Measurements from ENCODE around the gene ITGBL1.

ITGBL1 gene

DNA sequence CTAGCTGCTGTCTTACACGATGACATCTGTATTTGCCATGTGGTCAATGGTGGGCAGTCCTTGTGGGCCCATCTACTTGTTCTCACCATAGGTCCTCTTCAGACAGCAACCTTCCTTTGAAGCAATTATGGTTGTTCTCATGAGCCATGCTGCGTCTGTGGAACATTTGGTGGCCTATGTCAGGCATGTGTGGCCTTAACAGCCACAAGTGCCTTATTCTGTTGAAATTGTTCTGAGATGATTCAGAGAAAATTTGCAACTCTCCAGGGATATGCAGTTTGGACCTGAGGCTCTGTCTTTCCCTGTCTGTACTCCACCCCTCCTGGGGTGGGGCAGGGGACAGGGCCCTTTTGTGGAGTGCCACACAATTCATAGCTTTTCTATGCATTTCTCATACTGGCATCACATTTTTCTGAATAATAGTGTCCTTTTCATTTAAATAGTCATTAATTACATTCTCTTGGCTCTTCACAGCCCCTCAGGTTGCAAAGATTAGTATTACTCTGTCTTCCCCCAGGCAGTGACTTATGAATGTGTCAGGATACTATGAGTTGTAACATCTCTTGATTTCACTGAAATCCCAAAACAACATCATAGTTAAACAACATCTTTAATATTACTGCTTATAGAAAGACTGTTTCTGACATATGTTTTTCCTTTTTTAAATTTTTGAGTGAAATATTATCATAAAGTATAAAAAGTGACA, 102.1 kb downstream of the ITGBL1 start:
- in situ Hi-C loops (cut with MboI; ENCODE audit: low sequenced_read_pairs) = no loop called here

DNA sequence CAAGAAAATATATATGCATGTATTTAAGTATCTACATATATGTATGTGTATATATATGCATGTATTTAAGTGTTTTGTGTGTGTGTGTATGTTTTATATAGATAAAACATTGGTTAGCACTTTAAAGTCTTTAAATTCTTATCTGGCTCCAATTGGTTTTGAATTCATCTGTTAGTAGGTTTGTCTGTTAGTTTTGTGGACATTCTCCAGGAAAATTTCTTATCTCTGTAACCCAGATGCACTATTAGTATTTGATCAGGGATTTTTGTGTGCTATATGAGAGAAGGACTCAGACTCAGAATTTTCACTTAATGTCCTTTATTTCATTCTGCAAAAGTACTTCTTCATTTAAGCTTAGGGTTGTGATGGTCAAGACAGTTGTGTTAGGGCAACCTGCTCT, 103.1 kb downstream of the ITGBL1 start:
- in situ Hi-C loops (cut with MboI; ENCODE audit: low sequenced_read_pairs) = no loop called here

DNA sequence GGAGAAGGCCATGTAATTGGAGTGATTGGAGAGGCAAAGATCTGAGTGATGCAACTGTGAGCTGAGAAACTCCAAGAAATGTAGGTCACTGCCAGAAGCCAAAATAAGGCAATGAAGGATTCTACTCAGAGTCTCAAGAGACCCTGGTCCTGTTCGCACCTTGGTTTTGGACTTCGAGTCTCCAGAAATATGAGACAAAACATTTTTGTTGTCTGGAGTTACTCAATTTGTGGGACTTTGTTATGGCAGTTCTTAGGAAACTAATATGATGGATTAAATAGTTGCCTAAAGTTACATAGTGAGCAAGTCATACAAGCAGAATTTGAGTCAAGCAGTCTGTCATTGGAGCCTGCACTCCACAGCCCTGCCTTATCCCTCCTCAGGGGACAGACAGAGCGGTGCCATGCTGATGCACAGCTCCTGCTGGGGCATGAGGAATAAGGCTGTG, 104.2 kb downstream of the ITGBL1 start:
- in situ Hi-C loops (cut with MboI; ENCODE audit: low sequenced_read_pairs) = no loop called here

DNA sequence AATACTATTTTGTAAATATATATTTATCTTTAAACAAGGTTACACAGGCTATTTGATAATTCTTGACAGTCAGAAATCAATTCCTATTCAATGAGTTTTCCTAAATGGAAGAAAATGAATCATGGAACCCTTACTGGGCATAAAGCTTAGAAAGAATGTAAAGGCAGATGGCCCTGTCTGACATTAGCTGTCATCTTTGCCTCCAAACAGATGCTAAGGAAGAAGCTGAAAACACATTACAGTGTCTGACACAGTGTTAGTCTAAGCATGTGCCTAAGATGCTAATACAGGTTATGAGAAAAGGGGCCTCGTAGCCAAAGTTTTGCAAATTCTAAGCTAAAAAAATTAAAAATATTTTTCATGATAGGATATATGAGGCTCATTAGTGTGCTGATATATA, 112.8 kb downstream of the ITGBL1 start:
- in situ Hi-C loops (cut with MboI; ENCODE audit: low sequenced_read_pairs) = no loop called here

DNA sequence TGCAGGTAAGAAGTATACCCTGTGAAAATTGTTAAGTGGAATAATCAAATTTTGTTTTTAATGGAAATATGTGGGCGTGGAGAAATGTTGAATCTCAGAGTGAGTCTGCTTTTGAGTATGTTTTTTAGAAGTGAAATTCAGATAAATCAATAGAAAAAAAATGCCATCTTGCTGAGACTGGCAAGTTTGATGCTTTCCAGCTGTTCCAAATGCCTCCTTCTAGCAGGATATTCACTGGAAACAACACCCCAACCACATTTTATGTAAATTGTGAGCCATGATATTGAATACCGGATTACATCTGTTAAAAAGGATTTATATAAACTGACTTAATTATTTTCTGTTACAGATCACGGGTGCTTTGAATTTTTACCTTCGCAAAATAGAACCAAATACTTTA, 115.4 kb downstream of the ITGBL1 start:
- in situ Hi-C loops (cut with MboI; ENCODE audit: low sequenced_read_pairs) = no loop called here

DNA sequence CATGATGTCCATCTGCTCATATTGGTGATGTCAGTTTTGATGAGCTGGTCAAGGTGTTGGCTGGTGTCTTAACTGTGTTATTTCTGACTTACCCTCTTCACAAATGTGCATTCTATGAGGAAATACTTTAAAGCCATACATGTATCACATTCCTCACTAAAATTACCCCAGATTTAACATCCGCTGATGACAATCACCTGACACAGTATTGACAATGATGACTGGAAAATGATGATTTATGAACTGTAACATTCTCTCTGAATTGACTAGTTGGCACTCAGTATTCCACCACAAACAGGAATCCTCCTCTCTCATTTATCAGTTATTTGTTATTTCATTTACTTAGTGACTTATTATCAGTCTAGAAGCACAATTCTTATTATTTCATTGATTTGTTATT, 117.3 kb downstream of the ITGBL1 start:
- in situ Hi-C loops (cut with MboI; ENCODE audit: low sequenced_read_pairs) = no loop called here

DNA sequence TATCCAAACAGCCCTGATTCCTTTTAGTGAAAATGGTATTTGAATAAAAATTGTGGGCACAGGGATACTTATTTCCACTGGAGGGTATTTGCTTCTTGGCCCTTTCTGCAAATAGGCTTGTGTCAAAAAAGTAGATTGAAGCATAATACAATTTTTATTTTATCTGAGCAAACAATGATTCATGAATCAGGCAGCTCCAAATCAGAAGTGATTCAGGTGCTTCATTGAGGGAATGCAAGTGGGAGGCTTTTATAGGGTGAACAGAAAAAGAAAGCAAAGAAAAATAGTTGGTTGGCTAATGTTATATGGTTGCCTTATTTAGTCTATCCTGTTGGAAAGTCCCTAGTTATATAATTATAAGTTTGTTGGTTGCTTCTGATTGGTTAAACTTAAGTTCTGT, 117.9 kb downstream of the ITGBL1 start:
- in situ Hi-C loops (cut with MboI; ENCODE audit: low sequenced_read_pairs) = no loop called here

DNA sequence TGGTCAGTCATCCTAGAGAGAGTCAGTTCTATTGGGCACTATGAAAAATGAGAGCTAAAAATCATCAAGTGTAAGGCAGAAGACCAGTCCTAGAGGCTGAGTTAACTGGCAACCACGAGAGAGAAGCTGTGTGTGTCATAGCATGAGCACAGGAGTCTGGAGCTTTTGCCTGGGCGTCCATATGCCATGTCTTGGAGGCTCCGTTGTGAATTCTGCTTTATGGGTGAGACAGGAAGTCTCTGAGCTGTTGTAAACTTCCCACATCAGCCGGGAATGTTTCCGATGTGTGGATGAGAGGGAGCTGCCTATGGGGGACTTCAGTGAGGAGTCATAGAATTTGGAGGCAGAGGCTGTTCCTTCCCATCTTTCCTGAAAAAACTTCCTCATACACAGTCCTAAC, 120.0 kb downstream of the ITGBL1 start:
- in situ Hi-C loops (cut with MboI; ENCODE audit: low sequenced_read_pairs) = no loop called here

DNA sequence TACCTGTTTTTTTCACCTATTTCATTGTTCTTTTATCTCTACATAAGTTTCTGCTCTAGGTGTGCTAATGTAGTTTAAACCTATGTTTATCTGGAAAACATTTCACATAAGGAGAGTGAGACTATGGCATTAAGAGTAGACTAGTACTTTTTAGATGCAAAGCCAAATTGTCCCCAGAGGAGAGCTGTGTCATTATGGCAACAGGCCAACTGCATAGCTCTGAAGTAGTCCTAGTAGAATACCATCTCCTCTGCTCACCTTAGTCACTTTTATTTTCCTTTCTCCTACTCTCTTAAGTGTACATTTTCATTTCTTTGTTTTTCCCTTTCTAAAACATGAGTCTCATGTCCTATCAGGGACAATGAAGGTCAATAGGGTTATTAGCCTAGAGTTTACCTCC, 123.1 kb downstream of the ITGBL1 start:
- in situ Hi-C loops (cut with MboI; ENCODE audit: low sequenced_read_pairs) = no loop called here

DNA sequence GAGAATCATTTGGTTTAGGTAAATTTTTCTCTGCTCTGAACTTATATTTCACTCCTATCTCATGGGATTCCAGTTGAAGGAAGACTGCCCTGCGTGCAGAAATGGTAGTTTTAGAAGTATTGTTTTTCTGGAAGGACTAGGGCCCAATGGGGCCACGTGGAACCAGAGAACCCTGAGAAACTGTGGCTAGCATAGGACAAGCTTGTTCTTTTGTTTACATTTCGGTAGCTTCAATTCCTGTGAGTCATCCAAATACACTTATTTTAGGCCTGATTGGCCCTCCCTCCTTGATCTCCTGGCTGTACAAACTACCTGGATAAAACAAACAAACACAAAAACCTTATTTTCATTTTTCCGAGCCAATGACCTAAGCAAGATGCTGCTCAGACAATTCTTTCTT, 124.0 kb downstream of the ITGBL1 start:
- in situ Hi-C loops (cut with MboI; ENCODE audit: low sequenced_read_pairs) = no loop called here

DNA sequence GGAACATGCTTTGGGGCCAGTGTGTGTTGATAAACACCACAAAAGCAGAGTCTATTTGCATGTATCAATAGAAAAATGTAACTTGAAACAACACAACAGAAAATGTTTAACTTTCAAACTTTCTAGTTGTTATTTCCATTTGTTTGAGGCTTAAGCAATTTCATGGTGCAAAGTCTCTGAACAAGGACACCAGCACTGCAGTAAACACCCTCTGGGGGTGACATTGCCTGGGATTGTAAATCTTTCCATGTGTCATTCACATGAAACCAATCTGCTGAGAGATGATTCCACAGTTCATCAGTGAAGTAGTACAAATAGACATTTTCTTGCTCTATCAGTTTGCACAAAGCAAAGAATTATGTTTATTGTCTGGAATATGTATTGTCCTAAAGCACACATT, 124.5 kb downstream of the ITGBL1 start:
- in situ Hi-C loops (cut with MboI; ENCODE audit: low sequenced_read_pairs) = no loop called here

DNA sequence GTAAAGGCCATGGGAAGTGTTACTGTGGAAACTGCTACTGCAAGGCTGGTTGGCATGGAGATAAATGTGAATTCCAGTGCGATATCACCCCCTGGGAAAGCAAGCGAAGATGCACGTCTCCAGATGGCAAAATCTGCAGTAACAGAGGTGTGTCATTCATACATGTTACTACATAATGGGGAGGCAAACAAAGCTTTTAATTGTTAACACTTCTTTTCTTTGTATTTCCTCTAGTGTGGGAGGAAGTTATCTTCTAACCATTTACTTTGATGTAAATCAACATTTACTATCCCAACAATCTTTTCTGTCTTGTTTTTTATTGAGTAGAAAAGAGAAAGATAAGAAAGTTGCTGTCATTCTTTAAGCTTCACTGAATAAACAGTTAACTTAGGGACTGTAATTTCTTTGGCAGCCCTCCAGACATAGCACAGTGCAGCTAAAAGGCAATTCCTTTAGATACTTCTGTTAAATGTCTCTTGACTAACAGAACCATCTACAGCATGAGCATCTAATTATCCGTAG, 126.9 kb downstream of the ITGBL1 start:
- in situ Hi-C loops (cut with MboI; ENCODE audit: low sequenced_read_pairs) = no loop called here

DNA sequence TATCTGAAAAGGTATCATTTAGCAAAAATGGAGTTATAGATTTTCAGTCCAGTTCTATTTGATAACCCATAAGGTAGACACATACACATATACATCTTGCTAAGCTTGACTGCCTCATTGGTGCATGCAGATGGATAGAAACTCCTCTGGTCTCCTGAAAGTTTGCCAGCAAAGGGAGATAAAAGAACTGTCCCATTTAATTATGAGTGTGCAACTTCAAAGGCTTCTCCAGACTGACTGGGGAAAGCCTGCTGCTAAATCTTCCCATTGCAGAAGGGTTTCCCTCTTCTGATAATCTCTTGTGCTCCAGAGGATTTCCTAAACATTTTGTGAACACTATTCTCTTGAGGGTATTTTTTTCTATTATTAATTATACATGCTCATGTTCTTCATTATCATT, 131.9 kb downstream of the ITGBL1 start:
- in situ Hi-C loops (cut with MboI; ENCODE audit: low sequenced_read_pairs) = no loop called here

DNA sequence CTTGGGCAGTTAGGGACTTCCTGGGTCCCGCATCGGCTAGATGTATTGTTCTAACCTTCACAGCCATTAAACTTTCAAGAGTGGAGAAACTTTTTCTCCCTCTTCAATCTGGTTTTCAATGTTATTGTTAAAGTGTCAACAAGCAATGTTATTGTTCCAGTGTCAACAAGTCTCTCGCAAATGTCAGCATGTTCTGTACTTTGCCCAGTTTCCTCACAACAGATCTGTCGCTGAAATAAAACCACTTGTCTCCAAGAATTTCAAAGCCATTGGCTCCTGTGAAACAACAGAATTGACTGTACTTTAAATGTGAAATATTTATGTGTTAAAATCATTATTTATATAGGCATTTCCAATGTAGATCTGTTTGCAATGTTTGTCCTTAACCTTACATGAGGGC, 138.0 kb downstream of the ITGBL1 start:
- in situ Hi-C loops (cut with MboI; ENCODE audit: low sequenced_read_pairs) = no loop called here

DNA sequence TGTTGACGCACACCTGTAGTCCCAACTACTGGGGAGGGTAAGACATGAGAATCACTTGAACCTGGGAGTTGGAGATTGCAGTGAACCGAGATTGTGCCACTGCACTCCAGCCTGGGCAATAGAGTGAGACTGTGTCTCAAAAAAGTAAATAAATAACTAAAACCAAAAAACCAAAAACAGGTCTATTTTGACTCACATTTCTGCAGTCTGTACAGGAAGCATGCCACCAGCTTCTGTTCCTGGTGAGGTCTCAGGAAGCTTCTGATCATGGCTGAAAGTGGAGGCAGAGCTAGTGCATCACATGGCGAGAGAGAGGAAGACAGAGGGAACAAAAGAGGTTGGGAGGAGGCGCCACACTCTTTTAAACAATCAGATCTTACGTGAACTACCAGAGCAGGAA, 142.5 kb downstream of the ITGBL1 start:
- in situ Hi-C loops (cut with MboI; ENCODE audit: low sequenced_read_pairs) = no loop called here

DNA sequence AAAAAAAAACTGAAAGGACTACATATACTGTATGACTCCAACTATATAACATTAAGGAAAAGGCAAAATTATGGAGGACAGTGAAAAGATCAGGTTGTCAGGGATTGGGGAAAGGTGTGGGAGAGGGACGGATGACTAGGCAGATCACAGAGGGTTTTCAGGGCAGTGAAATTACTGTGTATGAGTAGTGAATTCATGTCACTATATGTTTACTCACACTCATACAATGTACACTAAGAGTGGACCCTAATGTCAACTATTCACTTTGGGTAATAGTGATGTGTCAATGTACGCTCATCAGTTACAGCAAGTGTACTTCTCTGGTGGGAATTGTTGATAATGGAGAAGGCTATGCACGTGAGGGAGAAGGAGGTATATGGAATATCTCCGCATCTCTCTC, 144.3 kb downstream of the ITGBL1 start:
- in situ Hi-C loops (cut with MboI; ENCODE audit: low sequenced_read_pairs) = no loop called here

DNA sequence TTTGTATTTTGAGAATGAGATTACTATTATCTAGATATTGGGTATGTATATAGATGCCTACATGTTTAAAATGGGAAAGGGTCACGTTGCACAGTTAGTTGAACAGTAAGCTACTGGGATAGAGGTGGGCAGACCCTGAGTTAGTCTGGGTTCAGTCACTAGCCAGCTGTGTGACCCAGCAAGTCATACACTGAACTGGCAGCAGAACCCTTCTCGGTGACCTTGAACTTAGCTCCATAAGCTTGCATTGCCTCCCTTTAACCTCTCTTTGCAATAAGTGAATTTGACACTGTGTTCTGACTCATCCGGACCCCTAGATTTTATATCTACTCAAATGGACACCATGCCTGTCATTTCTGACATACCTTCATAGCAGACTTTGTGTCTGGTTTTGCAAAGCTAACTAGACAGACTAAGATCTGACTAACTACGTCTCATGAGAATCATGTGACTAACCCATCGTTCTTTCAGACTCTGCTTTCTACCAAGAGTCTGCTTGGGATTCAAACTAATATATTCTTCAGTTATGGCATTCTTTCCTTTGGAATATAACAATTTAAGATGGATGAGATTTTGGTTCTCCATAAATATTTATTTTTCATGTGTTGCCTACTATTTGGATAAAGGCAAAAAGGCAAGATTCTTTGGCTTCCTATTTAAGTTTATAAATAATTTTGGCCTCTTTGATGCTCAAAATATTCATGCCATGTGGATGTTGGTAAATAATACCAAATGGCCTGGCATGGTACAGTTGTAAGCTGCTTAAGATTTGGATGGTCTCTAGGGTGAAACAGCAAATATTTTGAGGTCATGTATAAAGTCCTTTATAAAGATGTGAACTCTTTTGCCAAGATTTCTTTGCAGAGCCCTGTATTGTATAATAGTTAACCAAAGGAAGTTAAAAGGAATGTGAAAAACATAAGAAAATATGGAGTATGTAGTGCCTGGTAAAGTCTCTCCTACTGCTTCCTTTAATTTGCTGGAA, 159.3 kb downstream of the ITGBL1 start:
- in situ Hi-C loops (cut with MboI; ENCODE audit: low sequenced_read_pairs) = no loop called here

DNA sequence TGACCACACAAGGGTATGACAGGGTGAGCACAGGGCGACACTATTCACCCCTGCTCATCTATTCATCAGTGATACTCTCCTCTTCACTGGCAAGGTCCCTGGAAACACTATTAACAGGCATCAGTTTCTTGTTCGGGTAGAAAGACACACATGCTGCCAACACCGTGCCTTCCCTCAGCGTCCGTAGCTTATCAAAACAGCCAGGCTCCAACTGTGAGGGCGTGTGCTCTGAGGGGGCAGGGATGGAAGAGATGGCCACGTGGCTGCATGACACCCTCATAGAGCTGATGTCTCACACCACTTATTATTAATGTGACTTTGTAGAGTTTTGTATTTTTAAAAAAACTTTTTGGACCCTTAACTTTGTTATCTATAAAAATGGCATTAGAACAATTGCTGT, 160.3 kb downstream of the ITGBL1 start:
- in situ Hi-C loops (cut with MboI; ENCODE audit: low sequenced_read_pairs) = no loop called here

DNA sequence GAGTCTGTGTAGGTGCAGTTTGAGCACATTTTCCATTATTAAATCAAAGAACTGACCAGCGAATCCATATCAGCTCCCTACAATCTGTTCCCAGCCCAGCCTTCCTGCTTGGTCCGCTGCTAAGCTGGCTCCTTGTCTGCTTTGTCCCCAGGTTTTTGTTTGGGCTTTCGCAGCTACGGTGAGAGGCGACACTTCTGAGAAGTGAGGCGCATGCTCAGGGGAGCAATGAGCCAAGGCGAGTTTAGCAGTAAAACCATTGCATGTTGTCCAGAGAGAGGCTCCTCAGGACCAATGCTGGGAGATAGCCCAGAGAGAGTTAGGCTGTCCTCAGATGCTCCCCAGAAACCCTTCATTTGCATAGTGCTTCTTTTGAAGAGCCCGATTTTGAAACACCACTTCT, 162.0 kb downstream of the ITGBL1 start:
- in situ Hi-C loops (cut with MboI; ENCODE audit: low sequenced_read_pairs) = no loop called here

DNA sequence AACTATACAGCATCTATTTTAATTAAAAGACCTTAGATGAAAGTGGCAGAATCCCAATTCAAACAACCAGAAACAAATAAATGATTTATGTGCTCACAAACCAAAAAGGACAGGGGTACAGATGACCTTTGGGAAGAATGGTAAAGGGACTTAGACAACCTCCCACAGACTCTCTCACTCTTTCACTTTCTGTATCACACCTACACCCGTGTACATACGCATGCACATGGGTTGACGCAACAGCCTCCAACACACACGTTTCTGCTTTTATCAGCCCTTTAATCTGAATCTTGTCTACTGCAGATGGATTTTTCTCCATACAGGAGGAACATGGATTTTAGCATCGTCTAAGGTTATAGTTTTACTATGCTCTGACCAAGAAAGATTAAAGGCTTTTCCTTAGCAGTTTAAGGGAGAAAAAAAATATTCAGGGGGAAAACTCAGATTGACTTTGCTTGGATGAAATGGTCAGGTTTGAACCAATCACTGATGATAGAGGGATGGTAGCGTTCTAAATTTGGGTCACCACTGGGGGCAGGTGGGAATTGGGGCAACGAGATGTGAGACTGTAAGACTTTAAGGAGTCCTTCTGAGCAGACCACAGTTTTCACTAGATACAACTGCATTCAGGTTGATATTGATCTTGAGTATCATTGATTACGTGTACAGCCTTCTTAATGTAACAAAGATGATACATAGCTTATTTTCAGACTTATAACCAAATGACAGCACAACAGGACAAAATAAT, 166.1 kb downstream of the ITGBL1 start:
- in situ Hi-C loops (cut with MboI; ENCODE audit: low sequenced_read_pairs) = no loop called here

DNA sequence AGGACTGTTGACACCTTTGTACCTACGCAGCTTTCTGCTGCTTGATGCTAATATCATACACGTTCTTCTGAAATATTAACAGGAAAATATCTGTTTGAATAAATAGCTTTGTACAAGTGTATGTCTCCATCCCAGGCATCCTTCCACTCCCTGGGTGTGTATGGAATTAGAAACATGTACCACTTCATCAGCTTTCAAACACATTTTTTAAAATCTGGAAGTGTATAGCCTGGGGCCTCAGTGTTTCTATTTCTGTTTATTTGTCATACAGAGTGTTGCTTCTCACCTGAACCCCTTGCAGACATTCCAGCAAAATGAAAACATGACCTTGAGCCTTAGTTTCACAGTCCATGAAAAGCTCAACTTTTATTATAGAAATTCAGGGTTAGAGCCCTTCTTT, 168.6 kb downstream of the ITGBL1 start:
- in situ Hi-C loops (cut with MboI; ENCODE audit: low sequenced_read_pairs) = no loop called here
